Endothelial cell of umbilical vein (primary cell): ENCODE data around the gene TAGLN2. TPM values are rescaled to one million over a fixed set of nuclear protein-coding genes. Genes with fewer than 3 reads are reported as not detected.

Experiments
- BruUV-seq: library from RNA; stranded (reverse); fragments of 400-500 nt; replicated peaks from 2 replicates; lab custom pipeline; 2021; lab: Mats Ljungman, UMichigan
- CTCF ChIA-PET: fragments of 300-600, 350-600 bp; sonication (Branson Sonifier 250); formaldehyde crosslinking; loops from one replicate; lab custom pipeline; 2021; ENCODE audit warnings: antibody characterized with exemption, inconsistent platforms; lab: Charles Lee
- POLR2A ChIA-PET: fragments of 300-600, 350-600 bp; sonication (Branson Sonifier 250); formaldehyde crosslinking; loops from one replicate; lab custom pipeline; 2021; ENCODE audit warnings: antibody characterized with exemption, inconsistent platforms; lab: Charles Lee
- DNase-seq: peaks from one replicate; pipeline ENCODE4 v3.0.0-alpha.2; 2011; ENCODE audit warnings: low read depth, low spot score
- FAIRE-seq: peaks from 2 replicates; lab custom pipeline; 2011; peaks lifted over from hg19 to GRCh38; lab: Jason Lieb, UNC
- H2AFZ ChIP-seq: 2 replicates; pipeline ENCODE4 v1.6.0; 2012; ENCODE audit warnings: low read depth, low read length, control low read depth, inconsistent platforms
- H3K27ac ChIP-seq: 2 replicates; pipeline ENCODE4 v1.5.1; 2011; ENCODE audit warnings: low read depth, mild to moderate bottlenecking, control low read depth, low read length, moderate library complexity; ENCODE audit not compliant: insufficient read depth
- H3K27me3 ChIP-seq, 2 experiments: 2 replicates each; pipeline versions ENCODE4 v1.6.0 to v1.6.1; 2011; ENCODE audit warnings: low read length in 2 of 2, mixed read lengths in 1 of 2; ENCODE audit not compliant: control insufficient read depth in 2 of 2, insufficient read depth in 2 of 2
- H3K36me3 ChIP-seq, 2 experiments: 2 replicates in 1 of 2; 3 replicates in 1 of 2; pipeline ENCODE4 v1.5.1; 2011; ENCODE audit warnings: low read length in 2 of 2, mild to moderate bottlenecking in 1 of 2, moderate library complexity in 1 of 2; ENCODE audit not compliant: control insufficient read depth in 2 of 2, insufficient read depth in 2 of 2; ENCODE audit errors: extremely low read depth in 1 of 2
- H3K4me1 ChIP-seq: 3 replicates; pipeline ENCODE4 v1.5.1; 2011; ENCODE audit warnings: mild to moderate bottlenecking, low read length; ENCODE audit not compliant: control insufficient read depth, insufficient read depth; ENCODE audit errors: extremely low read depth
- H3K4me2 ChIP-seq: 2 replicates; pipeline ENCODE4 v1.6.1; 2011; ENCODE audit warnings: low read length, control low read depth, mixed read lengths; ENCODE audit not compliant: insufficient read depth
- H3K4me3 ChIP-seq, 3 experiments: fragments of 200-600 bp in 1 of 3; sonication (generic), shearing (Covaris generic) in 1 of 3; replicated peaks in 1 of 3; 2 replicates each; pipeline ENCODE4 v1.5.1; 2011 to 2016; ENCODE audit warnings: control low read depth in 3 of 3, low read length in 3 of 3, mild to moderate bottlenecking in 2 of 3, inconsistent platforms in 1 of 3, low read depth in 1 of 3, moderate library complexity in 1 of 3; ENCODE audit not compliant: insufficient read depth in 1 of 3
- H3K79me2 ChIP-seq: 2 replicates; pipeline ENCODE4 v1.6.0; 2012; ENCODE audit warnings: low read length, inconsistent platforms; ENCODE audit not compliant: control insufficient read depth, insufficient read depth
- H3K9ac ChIP-seq: replicated peaks from 2 replicates; pipeline ENCODE3; 2011; ENCODE audit warnings: low read length, control low read depth; ENCODE audit not compliant: insufficient read depth; ENCODE audit errors: extremely low read depth
- H3K9me1 ChIP-seq: replicated peaks from 3 replicates; pipeline ENCODE4 v1.6.0; 2011; ENCODE audit warnings: mild to moderate bottlenecking, low read length; ENCODE audit not compliant: control insufficient read depth, insufficient read depth; ENCODE audit errors: extremely low read depth
- H3K9me3 ChIP-seq: replicated peaks from 2 replicates; pipeline ENCODE4 v1.5.1; 2012; ENCODE audit warnings: low read length, inconsistent platforms; ENCODE audit not compliant: control insufficient read depth, insufficient read depth
- H4K20me1 ChIP-seq: replicated peaks from 2 replicates; pipeline ENCODE3; 2011; ENCODE audit warnings: mild to moderate bottlenecking, low read length; ENCODE audit not compliant: control insufficient read depth, insufficient read depth; ENCODE audit errors: extremely low read depth
- CTCF ChIP-seq, 2 donors: IDR thresholded peaks; 1 replicate in 1 of 2; 2 replicates in 1 of 2; pipeline ENCODE4 v1.5.1; 2011; ENCODE audit warnings: low read length in 2 of 2, mild to moderate bottlenecking in 2 of 2, moderate library complexity in 2 of 2, control low read depth in 1 of 2, inconsistent platforms in 1 of 2, low read depth in 1 of 2; ENCODE audit not compliant: insufficient read depth in 1 of 2; ENCODE audit errors: extremely low read depth in 1 of 2
- EZH2 ChIP-seq: IDR thresholded peaks from 2 replicates; pipeline ENCODE4 v1.6.1; 2012; ENCODE audit warnings: borderline replicate concordance, low read depth, mild to moderate bottlenecking, moderate library complexity, low read length, inconsistent platforms; ENCODE audit not compliant: severe bottlenecking
- FOS ChIP-seq: IDR thresholded peaks from 2 replicates; pipeline ENCODE4 v1.6.1; 2011; ENCODE audit warnings: mild to moderate bottlenecking, low read length, moderate library complexity, borderline replicate concordance; ENCODE audit not compliant: insufficient read depth
- GATA2 ChIP-seq: IDR thresholded peaks from 2 replicates; pipeline ENCODE4 v1.7.0; 2011; ENCODE audit warnings: low read depth, mild to moderate bottlenecking, moderate library complexity, mixed read lengths, low read length; ENCODE audit not compliant: insufficient read length, insufficient read depth
- JUN ChIP-seq: IDR thresholded peaks from 2 replicates; pipeline ENCODE4 v1.6.1; 2011; ENCODE audit warnings: borderline replicate concordance, low read depth; ENCODE audit not compliant: insufficient read length, insufficient read depth
- MAX ChIP-seq: IDR thresholded peaks from 2 replicates; pipeline ENCODE4 v1.6.1; 2011; ENCODE audit not compliant: insufficient read depth, insufficient read length
- MYC ChIP-seq: IDR thresholded peaks from one replicate; pipeline ENCODE4 v1.6.1; 2011; ENCODE audit warnings: mild to moderate bottlenecking, low read depth, low read length
- POLR2A ChIP-seq: IDR thresholded peaks from 2 replicates; pipeline ENCODE4 v1.6.1; 2012; ENCODE audit warnings: low read depth, mild to moderate bottlenecking, control low read depth, low read length
- POLR2AphosphoS5 ChIP-seq: IDR thresholded peaks from 2 replicates; pipeline ENCODE4 v1.6.1; 2012; ENCODE audit warnings: low read depth, mild to moderate bottlenecking, control low read depth, low read length, moderate library complexity; ENCODE audit not compliant: insufficient read depth
- dilution Hi-C: fragments of 300-500 bp; cut with MboI; formaldehyde crosslinking; loops from one replicate; pipeline ENCODE4 v1.15.0; 2019; ENCODE audit warnings: low sequenced_read_pairs; ENCODE audit not compliant: extremely low pct_ligation_motif_present
- intact Hi-C: fragments of 100-400 bp; cut with micrococcal nuclease; formaldehyde crosslinking; loops from one replicate; pipeline ENCODE4 v1.10.0; 2022
- polyA plus RNA-seq, 4 experiments: library from polyadenylated mRNA; depleted of rRNA in 3 of 4; stranded (reverse) in 3 of 4; unstranded in 1 of 4; fragments of >200 nt; gene quantifications; 2 replicates each; pipeline versions ENCODE4 v1.2.1 to v1.2.3, GENCODE V29; 2011 to 2012; ENCODE audit warnings: missing spikeins in 1 of 4
- total RNA-seq: library from RNA; stranded (reverse); gene quantifications from 2 replicates; pipeline ENCODE4 v1.2.3, GENCODE V29; 2021

TAGLN2 gene
- total and polyA plus RNA-seq, 2 donors (not counting 3 experiments of a cell fraction or from before 2014, with no cell fraction given) = 646 to 1,279 TPM

DNA sequence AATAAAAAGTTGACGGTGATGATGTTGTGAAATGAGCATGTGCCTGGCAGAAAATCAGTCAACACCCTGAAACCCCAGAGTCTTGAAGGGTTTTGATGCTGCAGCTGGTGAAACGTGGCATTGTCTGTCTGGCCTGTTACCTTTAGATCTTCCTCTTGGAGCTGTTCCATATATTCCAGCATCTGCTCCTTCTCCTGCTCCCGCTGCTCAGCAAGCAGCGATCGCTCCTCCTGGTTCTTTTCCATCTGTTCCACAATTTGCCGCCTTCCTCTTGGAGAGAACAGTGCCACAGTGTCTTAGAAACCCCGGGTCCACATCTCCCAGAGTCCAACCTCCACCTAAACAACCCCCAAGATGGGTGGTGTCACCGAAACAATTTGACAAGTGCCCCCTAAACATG is 41.0 kb downstream of the TAGLN2 start:
- H3K9me3 ChIP-seq = no peaks in the 10 kb centered on the region
- no TSS peak for BruUV-seq
- POLR2A ChIA-PET = no interaction called here
- CTCF ChIA-PET = interaction anchor here (1.1 to 4.1 kb wide), 2 partner anchors 9 to 86 kb away, joined by 3 to 21 read pairs; no protein-coding TSS in a partner anchor
- no peak for TF ChIP-seq POLR2A
- TF ChIP-seq MYC = no peak
- TF ChIP-seq MAX = no peak
- no peak for TF ChIP-seq GATA2
- TF ChIP-seq FOS = no peak
- no peak for TF ChIP-seq EZH2
- no peak for TF ChIP-seq JUN
- no peak for TF ChIP-seq CTCF (IDR thresholded peaks at IDR 0.05; ENCODE audit: extremely low read depth in 1 of 2, insufficient read depth in 1 of 2, low read depth in 1 of 2, low read length in 2 of 2)
- no peak for TF ChIP-seq POLR2AphosphoS5
- H3K79me2 ChIP-seq = no peaks in the 10 kb centered on the region
- no peak for FAIRE-seq
- H3K27me3 ChIP-seq = no peaks in the 10 kb centered on the region
- no peak overlapping the region for H3K4me3 ChIP-seq
- intact Hi-C loops (no loop called here), dilution Hi-C loops (no loop called here)
- H3K9ac ChIP-seq = no peak overlapping the region
- H3K27ac ChIP-seq = no peak overlapping the region
- no peaks in the 10 kb centered on the region for H4K20me1 ChIP-seq
- no peak overlapping the region for H2AFZ ChIP-seq
- peaks cover 19% of the 10 kb centered on the region for H3K4me1 ChIP-seq
- no peak overlapping the region for H3K4me2 ChIP-seq
- H3K9me1 ChIP-seq = no peaks in the 10 kb centered on the region
- DNase-seq = no peak
- no peaks in the 10 kb centered on the region for H3K36me3 ChIP-seq
